GM23338 (cell line): ENCODE data around the gene CRKL. TPM values are rescaled to one million over a fixed set of nuclear protein-coding genes. Genes with fewer than 3 reads are reported as not detected.

Experiments used
- ATAC-seq: fragments of 200-7000 bp; cut with Tn5 transposase; 3 replicates; pipeline ENCODE4 v1.9.1; 2020
- DNase-seq: peaks from one replicate; pipeline ENCODE4 v3.0.0-alpha.2; 2015; ENCODE audit warnings: low spot score
- H2AFZ ChIP-seq: fragments of 200-600 bp; sonication (generic); 2 replicates; pipeline ENCODE4 v1.8.0; 2016; ENCODE audit warnings: antibody characterized with exemption, mild to moderate bottlenecking, moderate library complexity
- H3F3A ChIP-seq: fragments of 200-600 bp; sonication (generic); replicated peaks from 2 replicates; pipeline ENCODE4 v1.8.0; 2017; ENCODE audit warnings: antibody characterized with exemption, mixed run types, low read depth
- H3K27ac ChIP-seq: fragments of 200-600 bp; sonication (generic); 2 replicates; pipeline ENCODE4 v1.6.1; 2016; ENCODE audit warnings: low read depth
- H3K27me3 ChIP-seq: fragments of 200-600 bp; sonication (generic); 2 replicates; pipeline ENCODE4 v1.8.0; 2016; ENCODE audit warnings: mild to moderate bottlenecking, mixed run types, moderate library complexity; ENCODE audit not compliant: insufficient read depth
- H3K36me3 ChIP-seq: fragments of 200-600 bp; sonication (generic); 2 replicates; pipeline ENCODE4 v1.8.0; 2016; ENCODE audit warnings: mild to moderate bottlenecking; ENCODE audit not compliant: insufficient read depth
- H3K4me1 ChIP-seq: fragments of 200-600 bp; sonication (generic); 2 replicates; pipeline ENCODE4 v1.8.0; 2016; ENCODE audit warnings: mild to moderate bottlenecking, moderate library complexity; ENCODE audit not compliant: insufficient read depth
- H3K4me2 ChIP-seq: fragments of 200-600 bp; sonication (generic); 2 replicates; pipeline ENCODE4 v1.7.1; 2017; ENCODE audit warnings: mixed run types
- H3K4me3 ChIP-seq: fragments of 200-600 bp; sonication (generic); 2 replicates; pipeline ENCODE4 v1.6.1; 2016; ENCODE audit warnings: mixed run types
- H3K79me2 ChIP-seq: fragments of 200-600 bp; sonication (generic); replicated peaks from 2 replicates; pipeline ENCODE4 v1.8.0; 2017; ENCODE audit warnings: mild to moderate bottlenecking; ENCODE audit not compliant: insufficient read depth
- H3K9me2 ChIP-seq: fragments of 200-600 bp; sonication (generic); 2 replicates; pipeline ENCODE4 v1.8.0; 2017; ENCODE audit not compliant: insufficient read depth
- H4K20me1 ChIP-seq: fragments of 200-600 bp; sonication (generic); replicated peaks from 2 replicates; pipeline ENCODE4 v1.8.0; 2017; ENCODE audit warnings: mild to moderate bottlenecking; ENCODE audit not compliant: insufficient read depth
- H3K27ac Mint-ChIP-seq: 2 replicates; pipeline ENCODE4 v1.8.0; 2020; ENCODE audit warnings: inconsistent platforms, mild to moderate bottlenecking, moderate library complexity, mixed read lengths
- H3K27me3 Mint-ChIP-seq: 3 replicates; pipeline ENCODE4 v1.8.0; 2022; ENCODE audit warnings: low read depth, mild to moderate bottlenecking, moderate library complexity, mixed read lengths, inconsistent platforms; ENCODE audit not compliant: insufficient read depth, poor library complexity
- H3K36me3 Mint-ChIP-seq: 3 replicates; pipeline ENCODE4 v1.8.0; 2021; ENCODE audit warnings: low read depth, mild to moderate bottlenecking, inconsistent platforms, moderate library complexity, mixed read lengths
- H3K4me1 Mint-ChIP-seq: 3 replicates; pipeline ENCODE4 v1.8.0; 2020; ENCODE audit warnings: mild to moderate bottlenecking, inconsistent platforms, mixed read lengths
- H3K4me3 Mint-ChIP-seq: 3 replicates; pipeline ENCODE4 v1.8.0; 2021; ENCODE audit warnings: moderate library complexity, mild to moderate bottlenecking, inconsistent platforms, mixed read lengths
- H3K9me3 Mint-ChIP-seq: 3 replicates; pipeline ENCODE4 v1.8.0; 2020; ENCODE audit warnings: moderate library complexity, mild to moderate bottlenecking, inconsistent platforms, mixed read lengths
- CREB1 ChIP-seq: fragments of 250-450 bp; sonication (Bioruptor Pico); IDR thresholded peaks from 2 replicates; pipeline ENCODE4 v1.5.0; 2020; ENCODE audit warnings: low read depth, mild to moderate bottlenecking, moderate library complexity
- EZH2 ChIP-seq: fragments of 200-600 bp; sonication (generic); IDR thresholded peaks from one replicate; pipeline ENCODE4 v1.8.0; 2017; ENCODE audit warnings: antibody characterized with exemption, mild to moderate bottlenecking, low read depth; ENCODE audit not compliant: unreplicated experiment
- NANOG ChIP-seq: IDR thresholded peaks from 2 replicates; pipeline ENCODE4 v1.6.1; 2016; ENCODE audit warnings: antibody characterized with exemption, borderline replicate concordance
- POLR2AphosphoS5 ChIP-seq: IDR thresholded peaks from 2 replicates; pipeline ENCODE4 v1.6.1; 2016; ENCODE audit warnings: antibody characterized with exemption, low read depth
- ZNF331 ChIP-seq: fragments of 250-450 bp; sonication (Bioruptor Pico); IDR thresholded peaks from 2 replicates; pipeline ENCODE4 v1.5.0; 2020; ENCODE audit warnings: low read depth, mild to moderate bottlenecking, moderate library complexity
- polyA plus RNA-seq: library from polyadenylated mRNA; unstranded; fragments of >200 nt; fragmentation: Nextera tagmentation; extraction: Ambion mirVana; gene quantifications from 2 replicates; pipeline ENCODE4 v1.2.1, GENCODE V29; 2016
- total RNA-seq: library from RNA; depleted of rRNA; stranded (reverse); fragments of >200 nt; shearing (Covaris generic); gene quantifications from 2 replicates; pipeline ENCODE4 v1.2.3, GENCODE V29; 2014
- TF ChIP-seq, protein P1 (sequence below): fragments of 250-450 bp; sonication (Bioruptor Pico); IDR thresholded peaks from 2 replicates; pipeline ENCODE4 v1.5.0; 2020; ENCODE audit warnings: mild to moderate bottlenecking, moderate library complexity
- TF ChIP-seq, protein P2 (sequence below): IDR thresholded peaks from 2 replicates; pipeline ENCODE4 v1.6.1; 2016; ENCODE audit warnings: antibody characterized with exemption

Gene CRKL
- total and polyA plus RNA-seq, 2 experiments from 2014 or later, result 39.5 to 104 TPM

GRCh38 chr22:20977019-20977418 is 59.8 kb downstream of the CRKL start (continued):
- TF ChIP-seq ZNF331 (no peak), POLR2AphosphoS5 (no peak), EZH2 (no peak), CREB1 (no peak)
- TF ChIP-seq, protein P1, sequence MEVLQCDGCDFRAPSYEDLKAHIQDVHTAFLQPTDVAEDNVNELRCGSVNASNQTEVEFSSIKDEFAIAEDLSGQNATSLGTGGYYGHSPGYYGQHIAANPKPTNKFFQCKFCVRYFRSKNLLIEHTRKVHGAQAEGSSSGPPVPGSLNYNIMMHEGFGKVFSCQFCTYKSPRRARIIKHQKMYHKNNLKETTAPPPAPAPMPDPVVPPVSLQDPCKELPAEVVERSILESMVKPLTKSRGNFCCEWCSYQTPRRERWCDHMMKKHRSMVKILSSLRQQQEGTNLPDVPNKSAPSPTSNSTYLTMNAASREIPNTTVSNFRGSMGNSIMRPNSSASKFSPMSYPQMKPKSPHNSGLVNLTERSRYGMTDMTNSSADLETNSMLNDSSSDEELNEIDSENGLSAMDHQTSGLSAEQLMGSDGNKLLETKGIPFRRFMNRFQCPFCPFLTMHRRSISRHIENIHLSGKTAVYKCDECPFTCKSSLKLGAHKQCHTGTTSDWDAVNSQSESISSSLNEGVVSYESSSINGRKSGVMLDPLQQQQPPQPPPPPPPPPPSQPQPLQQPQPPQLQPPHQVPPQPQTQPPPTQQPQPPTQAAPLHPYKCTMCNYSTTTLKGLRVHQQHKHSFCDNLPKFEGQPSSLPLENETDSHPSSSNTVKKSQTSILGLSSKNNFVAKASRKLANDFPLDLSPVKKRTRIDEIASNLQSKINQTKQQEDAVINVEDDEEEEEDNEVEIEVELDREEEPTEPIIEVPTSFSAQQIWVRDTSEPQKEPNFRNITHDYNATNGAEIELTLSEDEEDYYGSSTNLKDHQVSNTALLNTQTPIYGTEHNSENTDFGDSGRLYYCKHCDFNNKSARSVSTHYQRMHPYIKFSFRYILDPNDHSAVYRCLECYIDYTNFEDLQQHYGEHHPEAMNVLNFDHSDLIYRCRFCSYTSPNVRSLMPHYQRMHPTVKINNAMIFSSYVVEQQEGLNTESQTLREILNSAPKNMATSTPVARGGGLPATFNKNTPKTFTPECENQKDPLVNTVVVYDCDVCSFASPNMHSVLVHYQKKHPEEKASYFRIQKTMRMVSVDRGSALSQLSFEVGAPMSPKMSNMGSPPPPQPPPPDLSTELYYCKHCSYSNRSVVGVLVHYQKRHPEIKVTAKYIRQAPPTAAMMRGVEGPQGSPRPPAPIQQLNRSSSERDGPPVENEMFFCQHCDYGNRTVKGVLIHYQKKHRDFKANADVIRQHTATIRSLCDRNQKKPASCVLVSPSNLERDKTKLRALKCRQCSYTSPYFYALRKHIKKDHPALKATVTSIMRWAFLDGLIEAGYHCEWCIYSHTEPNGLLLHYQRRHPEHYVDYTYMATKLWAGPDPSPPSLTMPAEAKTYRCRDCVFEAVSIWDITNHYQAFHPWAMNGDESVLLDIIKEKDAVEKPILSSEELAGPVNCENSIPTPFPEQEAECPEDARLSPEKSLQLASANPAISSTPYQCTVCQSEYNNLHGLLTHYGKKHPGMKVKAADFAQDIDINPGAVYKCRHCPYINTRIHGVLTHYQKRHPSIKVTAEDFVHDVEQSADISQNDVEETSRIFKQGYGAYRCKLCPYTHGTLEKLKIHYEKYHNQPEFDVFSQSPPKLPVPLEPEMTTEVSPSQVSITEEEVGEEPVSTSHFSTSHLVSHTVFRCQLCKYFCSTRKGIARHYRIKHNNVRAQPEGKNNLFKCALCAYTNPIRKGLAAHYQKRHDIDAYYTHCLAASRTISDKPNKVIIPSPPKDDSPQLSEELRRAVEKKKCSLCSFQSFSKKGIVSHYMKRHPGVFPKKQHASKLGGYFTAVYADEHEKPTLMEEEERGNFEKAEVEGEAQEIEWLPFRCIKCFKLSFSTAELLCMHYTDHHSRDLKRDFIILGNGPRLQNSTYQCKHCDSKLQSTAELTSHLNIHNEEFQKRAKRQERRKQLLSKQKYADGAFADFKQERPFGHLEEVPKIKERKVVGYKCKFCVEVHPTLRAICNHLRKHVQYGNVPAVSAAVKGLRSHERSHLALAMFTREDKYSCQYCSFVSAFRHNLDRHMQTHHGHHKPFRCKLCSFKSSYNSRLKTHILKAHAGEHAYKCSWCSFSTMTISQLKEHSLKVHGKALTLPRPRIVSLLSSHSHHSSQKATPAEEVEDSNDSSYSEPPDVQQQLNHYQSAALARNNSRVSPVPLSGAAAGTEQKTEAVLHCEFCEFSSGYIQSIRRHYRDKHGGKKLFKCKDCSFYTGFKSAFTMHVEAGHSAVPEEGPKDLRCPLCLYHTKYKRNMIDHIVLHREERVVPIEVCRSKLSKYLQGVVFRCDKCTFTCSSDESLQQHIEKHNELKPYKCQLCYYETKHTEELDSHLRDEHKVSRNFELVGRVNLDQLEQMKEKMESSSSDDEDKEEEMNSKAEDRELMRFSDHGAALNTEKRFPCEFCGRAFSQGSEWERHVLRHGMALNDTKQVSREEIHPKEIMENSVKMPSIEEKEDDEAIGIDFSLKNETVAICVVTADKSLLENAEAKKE (CRISPR knock-in tag), result no peak

- H3K4me3 Mint-ChIP-seq, result no peak overlapping the region
- no peaks in the 10 kb centered on the region; the same call in 1 of the 2 replicates for H3K36me3 ChIP-seq
- no peak overlapping the region for H3K27ac Mint-ChIP-seq
- H3K79me2 ChIP-seq, result no peaks in the 10 kb centered on the region
- H3K9me3 Mint-ChIP-seq, result peaks cover 20% of the 10 kb centered on the region
- H3K4me1 ChIP-seq, result peaks cover 11% of the 10 kb centered on the region; the same call in 1 of the 2 replicates
- H2AFZ ChIP-seq, result no peak overlapping the region
- no peaks in the 10 kb centered on the region for H3F3A ChIP-seq
- no peak overlapping the region for H3K27ac ChIP-seq
- no peaks in the 10 kb centered on the region for H3K27me3 ChIP-seq
- H3K4me2 ChIP-seq, result no peak overlapping the region
- DNase-seq (no peak), ATAC-seq (no peak)
- no peak overlapping the region for H3K4me3 ChIP-seq
- 0 out of 2 replicates have a peak, but pooled peaks cover 6% of the 10 kb centered on the region for H3K9me2 ChIP-seq
- peaks cover 34% of the 10 kb centered on the region for H3K27me3 Mint-ChIP-seq
- peaks cover 15% of the 10 kb centered on the region for H3K4me1 Mint-ChIP-seq
- peaks cover 6% of the 10 kb centered on the region; the same call in 1 of the 3 replicates for H3K36me3 Mint-ChIP-seq
- H4K20me1 ChIP-seq, result no peaks in the 10 kb centered on the region
- TF ChIP-seq, protein P1 (CRISPR knock-in tag), result no peak
- TF ChIP-seq NANOG (no peak), CREB1 (no peak)
- TF ChIP-seq, protein P2, sequence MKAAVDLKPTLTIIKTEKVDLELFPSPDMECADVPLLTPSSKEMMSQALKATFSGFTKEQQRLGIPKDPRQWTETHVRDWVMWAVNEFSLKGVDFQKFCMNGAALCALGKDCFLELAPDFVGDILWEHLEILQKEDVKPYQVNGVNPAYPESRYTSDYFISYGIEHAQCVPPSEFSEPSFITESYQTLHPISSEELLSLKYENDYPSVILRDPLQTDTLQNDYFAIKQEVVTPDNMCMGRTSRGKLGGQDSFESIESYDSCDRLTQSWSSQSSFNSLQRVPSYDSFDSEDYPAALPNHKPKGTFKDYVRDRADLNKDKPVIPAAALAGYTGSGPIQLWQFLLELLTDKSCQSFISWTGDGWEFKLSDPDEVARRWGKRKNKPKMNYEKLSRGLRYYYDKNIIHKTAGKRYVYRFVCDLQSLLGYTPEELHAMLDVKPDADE, result no peak
Measured at GRCh38 chr22:20977516-20978170, 60.4 kb downstream of the CRKL start.
